ENCODE data around the gene ST6GALNAC4.

GRCh38 chr9:127866535-127866934, 50.3 kb downstream of the ST6GALNAC4 start:
- TF ChIP-seq EP300 (IDR thresholded peaks at IDR 0.05) (no peak), POLR2A (IDR thresholded peaks at IDR 0.05; ENCODE audit: low read depth) (no peak), CTCF (IDR thresholded peaks at IDR 0.05) (no peak), POLR2AphosphoS5 (IDR thresholded peaks at IDR 0.05) (no peak)

Data from esophagus muscularis mucosa (tissue), 4 donors.